ENCODE results near the gene MCM5.
A peak's percentile ranks its signal among the peaks of the same experiment; 100 is the strongest.
"Not testable (repeated sequence)": the region's sequence is repeated elsewhere in the genome, so short reads cannot be mapped to it uniquely, and the experiment has no call there.

MCM5 gene

DNA sequence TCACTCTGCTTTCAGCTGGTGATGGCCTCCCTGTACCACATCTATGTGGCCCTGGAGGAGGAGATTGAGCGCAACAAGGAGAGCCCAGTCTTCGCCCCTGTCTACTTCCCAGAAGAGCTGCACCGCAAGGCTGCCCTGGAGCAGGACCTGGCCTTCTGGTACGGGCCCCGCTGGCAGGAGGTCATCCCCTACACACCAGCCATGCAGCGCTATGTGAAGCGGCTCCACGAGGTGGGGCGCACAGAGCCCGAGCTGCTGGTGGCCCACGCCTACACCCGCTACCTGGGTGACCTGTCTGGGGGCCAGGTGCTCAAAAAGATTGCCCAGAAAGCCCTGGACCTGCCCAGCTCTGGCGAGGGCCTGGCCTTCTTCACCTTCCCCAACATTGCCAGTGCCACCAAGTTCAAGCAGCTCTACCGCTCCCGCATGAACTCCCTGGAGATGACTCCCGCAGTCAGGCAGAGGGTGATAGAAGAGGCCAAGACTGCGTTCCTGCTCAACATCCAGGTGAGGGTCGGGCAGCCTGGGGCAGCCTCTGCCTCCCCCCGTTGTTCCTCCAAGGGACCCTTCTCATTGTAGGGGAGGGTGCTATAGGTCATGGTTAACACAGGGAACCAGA, 13.2 kb upstream of the MCM5 start:
- H3K4me1 ChIP-seq (ENCODE audit: control insufficient read depth in 5 of 5, insufficient read depth in 5 of 5, low read length in 5 of 5) = peaks cover 8 to 49% (median 40%) of the 10 kb centered on the region in 5 donors
- no peak overlapping the region for H3K9ac ChIP-seq (ENCODE audit: low read length in 5 of 5)
- H3K36me3 ChIP-seq (ENCODE audit: control insufficient read depth in 5 of 5, insufficient read depth in 5 of 5, low read length in 5 of 5) = peaks cover 4 to 64% (median 51%) of the 10 kb centered on the region in 5 donors
- H3K27ac ChIP-seq (ENCODE audit: low read depth, low read length) = no peak overlapping the region
- H3K27me3 ChIP-seq (ENCODE audit: control insufficient read depth in 5 of 5, insufficient read depth in 4 of 5, low read length in 5 of 5) = no peaks in the 10 kb centered on the region
- H3K4me3 ChIP-seq (ENCODE audit: low read depth in 1 of 5, low read length in 5 of 5) = no peak overlapping the region
- no peaks in the 10 kb centered on the region for H3K9me3 ChIP-seq (ENCODE audit: control insufficient read depth in 5 of 5, low read length in 5 of 5)

DNA sequence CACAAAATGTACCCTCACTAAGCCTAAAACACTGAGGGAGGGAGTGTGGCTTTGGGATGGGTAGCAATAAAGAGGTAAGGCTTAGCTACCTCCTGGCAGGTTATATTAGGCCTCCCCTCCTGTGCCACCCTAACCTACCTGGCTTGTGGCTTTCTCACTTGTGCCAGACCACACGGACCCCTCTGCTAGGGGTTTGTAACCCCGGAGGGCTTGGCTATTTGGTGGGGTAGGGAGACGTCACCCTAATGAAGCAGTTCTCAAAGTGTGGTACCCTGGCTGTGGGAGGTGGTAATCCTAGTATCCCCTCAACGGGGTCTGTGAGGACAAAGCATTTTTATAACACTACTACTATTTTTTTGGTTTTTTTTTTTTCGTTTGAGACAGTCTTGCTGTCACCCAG, 9.0 kb upstream of the MCM5 start:
- Histone ChIP-seq H3K36me3 (ENCODE audit: control insufficient read depth in 5 of 5, insufficient read depth in 5 of 5, low read length in 5 of 5) (peaks cover 0 to 63% (median 47%) of the 10 kb centered on the region in 5 donors), H3K4me3 (ENCODE audit: low read depth in 1 of 5, low read length in 5 of 5) (no peak overlapping the region), H3K9me3 (ENCODE audit: control insufficient read depth in 5 of 5, low read length in 5 of 5) (no peaks in the 10 kb centered on the region), H3K4me1 (ENCODE audit: control insufficient read depth in 5 of 5, insufficient read depth in 5 of 5, low read length in 5 of 5) (peaks cover 0 to 15% (median 9%) of the 10 kb centered on the region in 5 donors), H3K9ac (ENCODE audit: low read length in 5 of 5) (no peak overlapping the region), H3K27ac (ENCODE audit: low read depth, low read length) (no peak overlapping the region), H3K27me3 (ENCODE audit: control insufficient read depth in 5 of 5, insufficient read depth in 4 of 5, low read length in 5 of 5) (no peaks in the 10 kb centered on the region)

GRCh38 chr22:35392357-35392756, 7.6 kb upstream of the MCM5 start:
- Histone ChIP-seq H3K27me3 (ENCODE audit: control insufficient read depth in 5 of 5, insufficient read depth in 4 of 5, low read length in 5 of 5) (no peaks in the 10 kb centered on the region), H3K36me3 (ENCODE audit: control insufficient read depth in 5 of 5, insufficient read depth in 5 of 5, low read length in 5 of 5) (peaks cover 0 to 52% (median 34%) of the 10 kb centered on the region in 5 donors), H3K9me3 (ENCODE audit: control insufficient read depth in 5 of 5, low read length in 5 of 5) (no peaks in the 10 kb centered on the region)

DNA sequence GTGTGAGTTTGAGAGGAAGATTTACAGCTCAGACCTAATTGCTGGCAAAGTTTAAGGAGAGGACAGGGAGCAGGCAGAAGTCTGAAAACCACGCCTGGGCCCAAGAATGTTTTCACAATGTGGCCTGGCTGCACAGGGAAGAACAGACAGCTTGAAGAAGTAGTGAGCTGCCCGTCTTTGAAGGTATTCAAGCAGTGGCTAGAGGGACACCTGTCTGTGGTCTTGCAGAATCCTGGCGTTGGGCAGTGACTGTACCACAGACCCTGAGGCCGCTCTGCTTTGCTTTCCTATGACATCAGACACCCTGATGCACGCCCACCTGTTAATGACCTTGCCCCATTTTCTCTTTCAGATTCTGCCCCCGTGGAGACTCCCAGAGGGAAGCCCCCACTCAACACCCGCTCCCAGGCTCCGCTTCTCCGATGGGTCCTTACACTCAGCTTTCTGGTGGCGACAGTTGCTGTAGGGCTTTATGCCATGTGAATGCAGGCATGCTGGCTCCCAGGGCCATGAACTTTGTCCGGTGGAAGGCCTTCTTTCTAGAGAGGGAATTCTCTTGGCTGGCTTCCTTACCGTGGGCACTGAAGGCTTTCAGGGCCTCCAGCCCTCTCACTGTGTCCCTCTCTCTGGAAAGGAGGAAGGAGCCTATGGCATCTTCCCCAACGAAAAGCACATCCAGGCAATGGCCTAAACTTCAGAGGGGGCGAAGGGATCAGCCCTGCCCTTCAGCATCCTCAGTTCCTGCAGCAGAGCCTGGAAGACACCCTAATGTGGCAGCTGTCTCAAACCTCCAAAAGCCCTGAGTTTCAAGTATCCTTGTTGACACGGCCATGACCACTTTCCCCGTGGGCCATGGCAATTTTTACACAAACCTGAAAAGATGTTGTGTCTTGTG, 6.6 kb upstream of the MCM5 start:
- Histone ChIP-seq H3K4me3 (ENCODE audit: low read depth in 1 of 5, low read length in 5 of 5) (no peak overlapping the region), H3K4me1 (ENCODE audit: control insufficient read depth in 5 of 5, insufficient read depth in 5 of 5, low read length in 5 of 5) (peaks cover 0 to 9% (median 4%) of the 10 kb centered on the region in 5 donors)

More at GRCh38 chr22:35392357-35392756, 7.6 kb upstream of the MCM5 start:
- Histone ChIP-seq H3K4me3 (ENCODE audit: low read depth in 1 of 5, low read length in 5 of 5) (no peak overlapping the region), H3K9ac (ENCODE audit: low read length in 5 of 5) (no peak overlapping the region), H3K4me1 (ENCODE audit: control insufficient read depth in 5 of 5, insufficient read depth in 5 of 5, low read length in 5 of 5) (peaks cover 0 to 4% (median 2%) of the 10 kb centered on the region in 5 donors), H3K27ac (ENCODE audit: low read depth, low read length) (no peak overlapping the region)

DNA sequence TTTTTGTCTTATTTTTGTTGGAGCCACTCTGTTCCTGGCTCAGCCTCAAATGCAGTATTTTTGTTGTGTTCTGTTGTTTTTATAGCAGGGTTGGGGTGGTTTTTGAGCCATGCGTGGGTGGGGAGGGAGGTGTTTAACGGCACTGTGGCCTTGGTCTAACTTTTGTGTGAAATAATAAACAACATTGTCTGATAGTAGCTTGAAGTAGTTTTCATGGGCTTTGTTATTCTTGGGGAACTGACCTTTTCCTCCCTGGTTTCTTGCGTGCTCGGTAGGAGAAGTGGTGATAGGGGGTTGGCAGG, 6.0 kb upstream of the MCM5 start:
- Histone ChIP-seq H3K9ac (ENCODE audit: low read length in 5 of 5) (no peak overlapping the region), H3K9me3 (ENCODE audit: control insufficient read depth in 5 of 5, low read length in 5 of 5) (no peaks in the 10 kb centered on the region), H3K4me1 (ENCODE audit: control insufficient read depth in 5 of 5, insufficient read depth in 5 of 5, low read length in 5 of 5) (peaks cover under 1 to 9% (median 4%) of the 10 kb centered on the region in 5 donors), H3K4me3 (ENCODE audit: low read depth in 1 of 5, low read length in 5 of 5) (no peak overlapping the region), H3K27me3 (ENCODE audit: control insufficient read depth in 5 of 5, insufficient read depth in 4 of 5, low read length in 5 of 5) (no peaks in the 10 kb centered on the region), H3K36me3 (ENCODE audit: control insufficient read depth in 5 of 5, insufficient read depth in 5 of 5, low read length in 5 of 5) (peaks cover 0 to 41% (median 30%) of the 10 kb centered on the region in 5 donors), H3K27ac (ENCODE audit: low read depth, low read length) (no peak overlapping the region)

More for the DNA sequence above, 6.6 kb upstream of the MCM5 start:
- Histone ChIP-seq H3K36me3 (ENCODE audit: control insufficient read depth in 5 of 5, insufficient read depth in 5 of 5, low read length in 5 of 5) (peaks cover 0 to 44% (median 30%) of the 10 kb centered on the region in 5 donors), H3K27me3 (ENCODE audit: control insufficient read depth in 5 of 5, insufficient read depth in 4 of 5, low read length in 5 of 5) (no peaks in the 10 kb centered on the region), H3K27ac (ENCODE audit: low read depth, low read length) (no peak overlapping the region), H3K9me3 (ENCODE audit: control insufficient read depth in 5 of 5, low read length in 5 of 5) (no peaks in the 10 kb centered on the region), H3K9ac (ENCODE audit: low read length in 5 of 5) (peak overlapping the region in 1 of 5 donors; percentile 16)

DNA sequence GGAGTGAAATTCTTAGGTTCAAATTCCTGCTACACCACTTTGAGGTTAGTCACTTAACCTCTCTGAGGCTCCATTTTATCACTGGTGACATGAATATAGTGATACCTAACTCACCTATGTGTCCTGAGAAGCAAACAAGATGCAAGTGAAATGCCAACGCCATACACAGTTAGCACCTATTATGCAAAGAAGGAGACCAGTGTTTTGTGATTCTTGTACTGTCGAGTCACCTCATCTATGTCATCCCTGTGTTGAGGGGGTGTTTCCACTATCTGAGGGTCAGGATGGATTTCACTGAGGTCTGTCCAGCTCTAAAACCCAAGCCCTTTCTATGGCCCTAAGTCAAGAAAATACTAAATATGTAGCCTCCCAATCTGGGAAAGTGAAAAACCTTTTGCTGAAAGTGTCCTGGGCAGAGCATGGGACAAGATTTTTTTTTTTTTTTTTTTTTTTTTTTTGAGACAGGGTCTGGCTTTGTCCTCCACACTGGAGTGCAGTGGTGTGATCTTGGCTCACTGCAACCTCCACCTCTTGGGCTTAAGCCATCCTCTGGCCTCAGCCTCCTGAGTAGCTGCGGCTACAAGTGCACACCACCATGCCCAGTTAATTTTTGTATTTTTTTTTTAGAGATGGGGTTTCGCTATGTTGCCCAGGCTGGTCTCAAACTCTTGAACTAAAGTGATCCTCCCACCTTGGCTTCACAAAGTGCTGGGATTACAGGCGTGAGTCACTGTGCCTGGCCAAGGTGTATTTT, 5.0 kb upstream of the MCM5 start:
- H3K9ac ChIP-seq (ENCODE audit: low read length in 5 of 5) = no peak overlapping the region
- no peak overlapping the region for H3K4me3 ChIP-seq (ENCODE audit: low read depth in 1 of 5, low read length in 5 of 5)
- peaks cover 0 to 34% (median 25%) of the 10 kb centered on the region in 5 donors for H3K36me3 ChIP-seq (ENCODE audit: control insufficient read depth in 5 of 5, insufficient read depth in 5 of 5, low read length in 5 of 5)
- H3K9me3 ChIP-seq (ENCODE audit: control insufficient read depth in 5 of 5, low read length in 5 of 5) = no peaks in the 10 kb centered on the region
- H3K27me3 ChIP-seq (ENCODE audit: control insufficient read depth in 5 of 5, insufficient read depth in 4 of 5, low read length in 5 of 5) = no peaks in the 10 kb centered on the region
- peaks cover 4 to 16% (median 9%) of the 10 kb centered on the region in 5 donors for H3K4me1 ChIP-seq (ENCODE audit: control insufficient read depth in 5 of 5, insufficient read depth in 5 of 5, low read length in 5 of 5)
- H3K27ac ChIP-seq (ENCODE audit: low read depth, low read length) = no peak overlapping the region

- not testable (repeated sequence) for H3K27ac ChIP-seq (ENCODE audit: low read depth, low read length); H3K9ac ChIP-seq (ENCODE audit: low read length in 5 of 5); H3K9me3 ChIP-seq (ENCODE audit: control insufficient read depth in 5 of 5, low read length in 5 of 5); H3K4me3 ChIP-seq (ENCODE audit: low read depth in 1 of 5, low read length in 5 of 5); H3K27me3 ChIP-seq (ENCODE audit: control insufficient read depth in 5 of 5, insufficient read depth in 4 of 5, low read length in 5 of 5)
- Histone ChIP-seq H3K4me1 (ENCODE audit: control insufficient read depth in 5 of 5, insufficient read depth in 5 of 5, low read length in 5 of 5) (peaks cover 2 to 27% (median 21%) of the 10 kb centered on the region in 5 donors), H3K36me3 (ENCODE audit: control insufficient read depth in 5 of 5, insufficient read depth in 5 of 5, low read length in 5 of 5) (peaks cover 0 to 23% (median 16%) of the 10 kb centered on the region in 5 donors)
Measured at GRCh38 chr22:35396622-35397021, 3.3 kb upstream of the MCM5 start.

DNA sequence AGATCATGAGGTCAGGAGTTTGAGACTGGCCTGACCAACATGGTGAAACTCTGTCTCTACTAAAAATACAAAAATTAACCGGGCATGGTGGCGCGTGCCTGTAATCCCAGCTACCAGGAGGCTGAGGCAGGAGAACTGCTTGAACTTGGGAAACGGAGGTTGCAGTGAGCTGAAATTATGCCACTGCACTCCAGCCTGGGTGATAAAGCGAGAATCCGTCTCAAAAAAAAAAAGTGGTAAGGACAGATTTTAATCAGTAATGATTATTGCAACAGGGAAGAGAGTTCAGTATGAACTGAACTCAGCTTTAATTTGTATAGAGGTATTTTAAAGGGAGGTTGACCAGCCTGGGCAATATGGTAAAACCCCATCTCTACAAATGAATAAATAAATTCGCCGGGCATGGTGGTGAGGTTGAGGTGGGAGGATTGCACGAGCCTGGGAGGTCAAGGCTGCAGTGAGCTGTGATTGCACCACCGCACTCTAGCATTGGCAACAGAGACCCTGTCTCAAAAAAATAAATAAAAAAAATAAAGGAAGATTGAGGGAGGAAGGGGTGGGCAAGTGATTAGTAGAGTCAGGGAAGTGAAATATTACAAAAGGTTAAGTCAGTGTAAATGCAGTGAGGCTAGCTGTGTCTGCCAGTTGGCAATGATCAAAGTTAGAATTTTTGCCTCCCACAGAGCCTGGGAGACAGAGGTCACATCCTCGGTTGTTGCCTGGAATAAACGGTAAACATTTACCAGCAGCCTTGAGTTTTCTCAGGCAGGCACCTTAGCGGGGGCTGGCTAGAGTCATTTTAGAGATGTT, 2.6 kb upstream of the MCM5 start:
- H3K9me3 ChIP-seq (ENCODE audit: control insufficient read depth in 5 of 5, low read length in 5 of 5) = no peaks in the 10 kb centered on the region
- no peak overlapping the region for H3K4me3 ChIP-seq (ENCODE audit: low read depth in 1 of 5, low read length in 5 of 5)
- no peak overlapping the region for H3K9ac ChIP-seq (ENCODE audit: low read length in 5 of 5)
- H3K27me3 ChIP-seq (ENCODE audit: control insufficient read depth in 5 of 5, insufficient read depth in 4 of 5, low read length in 5 of 5) = no peaks in the 10 kb centered on the region
- H3K27ac ChIP-seq (ENCODE audit: low read depth, low read length) = no peak overlapping the region
- peaks cover 0 to 20% (median 15%) of the 10 kb centered on the region in 5 donors for H3K36me3 ChIP-seq (ENCODE audit: control insufficient read depth in 5 of 5, insufficient read depth in 5 of 5, low read length in 5 of 5)
- H3K4me1 ChIP-seq (ENCODE audit: control insufficient read depth in 5 of 5, insufficient read depth in 5 of 5, low read length in 5 of 5) = peaks cover 2 to 27% (median 21%) of the 10 kb centered on the region in 5 donors

GRCh38 chr22:35398591-35398973, 1.4 kb upstream of the MCM5 start:
- no peak overlapping the region for H3K4me3 ChIP-seq (ENCODE audit: low read depth in 1 of 5, low read length in 5 of 5)
- no peak overlapping the region for H3K9ac ChIP-seq (ENCODE audit: low read length in 5 of 5)
- H3K9me3 ChIP-seq (ENCODE audit: control insufficient read depth in 5 of 5, low read length in 5 of 5) = no peaks in the 10 kb centered on the region
- H3K27ac ChIP-seq (ENCODE audit: low read depth, low read length) = no peak overlapping the region
- H3K4me1 ChIP-seq (ENCODE audit: control insufficient read depth in 5 of 5, insufficient read depth in 5 of 5, low read length in 5 of 5) = peaks cover under 1 to 27% (median 21%) of the 10 kb centered on the region in 5 donors
- peaks cover 0 to 14% (median 12%) of the 10 kb centered on the region in 5 donors for H3K36me3 ChIP-seq (ENCODE audit: control insufficient read depth in 5 of 5, insufficient read depth in 5 of 5, low read length in 5 of 5)
- no peaks in the 10 kb centered on the region for H3K27me3 ChIP-seq (ENCODE audit: control insufficient read depth in 5 of 5, insufficient read depth in 4 of 5, low read length in 5 of 5)

All from subcutaneous abdominal adipose tissue (tissue), 5 donors.